SK-N-SH treated with all-trans-retinoic acid at 6 μM for 48 hours (cell line): ENCODE measurements around the gene ACP1.

Experiments
- GLIS3 ChIP-seq: fragments of 250-450 bp; sonication (Bioruptor Pico); IDR thresholded peaks from 2 replicates; pipeline ENCODE4 v1.5.0; 2020; ENCODE audit warnings: mild to moderate bottlenecking, moderate library complexity
- PPARA ChIP-seq: fragments of 250-450 bp; sonication (Bioruptor Pico); IDR thresholded peaks from 2 replicates; pipeline ENCODE4 v1.5.0; 2020; ENCODE audit warnings: mild to moderate bottlenecking, borderline replicate concordance
- RARB ChIP-seq: fragments of 250-450 bp; sonication (Bioruptor Pico); IDR thresholded peaks from 2 replicates; pipeline ENCODE4 v1.8.0; 2021; ENCODE audit warnings: mild to moderate bottlenecking, moderate library complexity
- TCF4 ChIP-seq: fragments of 250-450 bp; sonication (Bioruptor Pico); IDR thresholded peaks from 2 replicates; pipeline ENCODE4 v1.8.0; 2021; ENCODE audit warnings: mild to moderate bottlenecking, moderate library complexity, borderline replicate concordance
- ZFP30 ChIP-seq: fragments of 450-650 bp; formaldehyde crosslinking; IDR thresholded peaks from 2 replicates; pipeline ENCODE4 v1.5.0; 2022; ENCODE audit warnings: mild to moderate bottlenecking, moderate library complexity
- ZNF8 ChIP-seq: fragments of 450-650 bp; formaldehyde crosslinking; IDR thresholded peaks from 2 replicates; pipeline ENCODE4 v1.5.0; 2020; ENCODE audit warnings: mild to moderate bottlenecking, moderate library complexity
- TF ChIP-seq, protein P1 (sequence below): fragments of 250-450 bp; sonication (Bioruptor Pico); IDR thresholded peaks from 2 replicates; pipeline ENCODE4 v1.8.0; 2020; ENCODE audit warnings: mild to moderate bottlenecking, moderate library complexity, borderline replicate concordance

DNA sequence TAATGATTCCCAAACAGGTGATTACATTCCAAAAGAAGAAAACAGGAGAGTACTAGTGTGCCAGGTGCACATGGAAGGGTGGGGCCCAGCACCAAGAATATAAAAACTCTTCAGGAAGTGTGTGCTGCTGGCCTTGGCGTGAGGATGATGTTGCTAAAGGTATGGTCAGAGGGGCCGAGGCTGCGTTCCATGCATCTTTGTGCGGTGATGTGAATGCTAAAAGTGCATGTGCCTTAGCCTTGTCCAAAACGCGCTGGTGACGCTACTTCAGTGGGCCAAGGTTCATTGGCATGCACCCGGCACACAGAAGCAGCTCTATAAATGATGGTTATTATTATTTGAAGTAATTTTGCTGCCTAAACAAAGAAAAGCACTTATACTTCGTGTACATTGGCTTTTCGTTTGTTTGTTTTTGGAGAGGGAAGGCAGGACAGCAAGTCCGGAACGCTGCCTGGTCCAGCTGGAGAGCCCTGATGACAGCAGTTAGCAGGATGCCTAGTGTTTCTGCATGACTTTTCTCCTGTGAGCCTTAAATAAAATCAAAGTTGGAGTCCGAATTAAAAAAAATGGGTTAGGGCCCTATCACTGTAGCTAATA, 20.2 kb downstream of the ACP1 start:
- TF ChIP-seq, protein P1, sequence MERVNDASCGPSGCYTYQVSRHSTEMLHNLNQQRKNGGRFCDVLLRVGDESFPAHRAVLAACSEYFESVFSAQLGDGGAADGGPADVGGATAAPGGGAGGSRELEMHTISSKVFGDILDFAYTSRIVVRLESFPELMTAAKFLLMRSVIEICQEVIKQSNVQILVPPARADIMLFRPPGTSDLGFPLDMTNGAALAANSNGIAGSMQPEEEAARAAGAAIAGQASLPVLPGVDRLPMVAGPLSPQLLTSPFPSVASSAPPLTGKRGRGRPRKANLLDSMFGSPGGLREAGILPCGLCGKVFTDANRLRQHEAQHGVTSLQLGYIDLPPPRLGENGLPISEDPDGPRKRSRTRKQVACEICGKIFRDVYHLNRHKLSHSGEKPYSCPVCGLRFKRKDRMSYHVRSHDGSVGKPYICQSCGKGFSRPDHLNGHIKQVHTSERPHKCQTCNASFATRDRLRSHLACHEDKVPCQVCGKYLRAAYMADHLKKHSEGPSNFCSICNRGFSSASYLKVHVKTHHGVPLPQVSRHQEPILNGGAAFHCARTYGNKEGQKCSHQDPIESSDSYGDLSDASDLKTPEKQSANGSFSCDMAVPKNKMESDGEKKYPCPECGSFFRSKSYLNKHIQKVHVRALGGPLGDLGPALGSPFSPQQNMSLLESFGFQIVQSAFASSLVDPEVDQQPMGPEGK (CRISPR knock-in tag), result no peak
- TF ChIP-seq RARB (CRISPR knock-in tag) (no peak), PPARA (CRISPR knock-in tag) (no peak), GLIS3 (CRISPR knock-in tag) (no peak), ZFP30 (no peak), ZNF8 (no peak), TCF4 (CRISPR knock-in tag) (no peak)
